ENCODE results near the gene MYO5A.
"Not testable (repeated sequence)": the region's sequence is repeated elsewhere in the genome, so short reads cannot be mapped to it uniquely, and the experiment has no call there.

Gene MYO5A

DNA sequence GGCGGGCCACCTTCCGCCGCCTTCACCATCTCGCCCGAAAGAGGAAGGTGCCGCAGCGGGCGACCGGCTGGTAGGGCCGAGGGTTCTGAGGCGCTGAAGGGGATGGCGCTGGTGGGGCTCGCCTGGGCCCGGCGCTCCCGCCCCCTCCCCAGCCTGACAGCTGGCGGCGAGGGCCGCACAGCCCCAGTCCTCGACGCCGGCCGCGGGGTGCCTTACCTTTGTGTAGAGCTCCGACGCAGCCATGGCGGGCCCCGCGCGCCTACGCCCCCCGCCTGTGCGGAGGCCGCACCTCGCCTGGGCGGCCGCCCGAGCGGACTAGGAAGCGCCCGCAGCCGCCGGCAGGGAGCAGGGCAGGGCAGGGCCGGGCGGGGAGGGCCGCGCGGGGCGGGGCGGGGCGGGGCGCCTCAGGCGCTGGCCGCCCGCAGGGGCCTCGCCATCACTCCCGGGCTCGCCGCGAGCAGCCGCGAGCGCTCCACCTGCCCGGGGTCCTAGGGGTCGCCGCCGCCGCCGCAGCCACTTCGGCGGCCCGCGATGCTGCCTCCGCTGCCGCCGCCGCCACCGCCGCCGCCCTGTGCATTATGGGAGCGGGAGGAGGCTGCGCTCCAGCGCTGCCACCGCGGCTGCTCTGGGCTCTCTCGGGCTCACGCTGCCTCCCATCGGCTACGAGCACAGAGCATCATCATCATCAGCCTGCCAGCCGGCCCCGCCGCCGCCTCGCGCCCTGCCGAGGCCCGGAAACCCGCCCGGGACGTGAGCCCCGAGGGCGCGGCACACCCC, at the start of gene MYO5A:
Gene MYO5A (minus strand): TSS at position 317 of the 777 bp plus-strand sequence. CDS start 74 bp downstream, at position 243.
- CTCF ChIA-PET: interaction anchor here (0.5 kb wide), 1 partner anchor 1324 kb away, joined by 6 read pairs; no protein-coding TSS in a partner anchor
- peak; percentile 62 for DNase-seq (ENCODE audit: extremely low spot score)
- POLR2A ChIA-PET: interaction anchor here (0.6 to 1.1 kb wide), 3 partner anchors 10 to 43 kb away, joined by 3 read pairs; no protein-coding TSS in a partner anchor
- TF ChIP-seq L3MBTL2 (conservative IDR thresholded peaks at IDR 0.05): peak; percentile 19; the same call in 1 of the 2 replicates
- no peak for TF ChIP-seq CTBP1 (IDR thresholded peaks at IDR 0.05; ENCODE audit: borderline replicate concordance)

DNA sequence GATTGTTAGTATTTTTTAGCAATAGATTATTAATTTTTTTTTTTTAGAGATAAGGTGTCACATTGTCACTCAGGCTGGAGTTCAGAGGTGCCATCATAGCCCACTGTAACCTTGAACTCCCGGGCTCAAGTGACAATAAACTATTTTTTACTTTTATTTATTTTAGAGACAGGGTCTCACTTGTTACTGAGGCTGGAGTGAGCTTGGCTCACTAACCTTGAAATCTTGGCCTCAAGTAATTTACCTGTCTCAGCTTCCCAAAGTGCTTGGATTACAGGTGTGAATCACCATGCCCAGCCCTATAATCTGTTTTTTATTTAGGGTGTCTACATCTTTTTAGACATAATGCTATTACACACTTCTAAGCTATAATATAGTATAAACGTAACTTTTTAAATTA, 48.0 kb upstream of the MYO5A start:
- no peak for DNase-seq (ENCODE audit: extremely low spot score)
- ChIA-PET CTCF (no interaction called here), POLR2A (no interaction called here)
- no peak for TF ChIP-seq ELF4 (IDR thresholded peaks at IDR 0.05)
- TF ChIP-seq FOXM1 (IDR thresholded peaks at IDR 0.05; ENCODE audit: borderline replicate concordance): no peak
- TF ChIP-seq TARDBP (IDR thresholded peaks at IDR 0.05): no peak
- TF ChIP-seq NFRKB (IDR thresholded peaks at IDR 0.05): no peak
- no peak for TF ChIP-seq FOXA1 (IDR thresholded peaks at IDR 0.05)

DNA sequence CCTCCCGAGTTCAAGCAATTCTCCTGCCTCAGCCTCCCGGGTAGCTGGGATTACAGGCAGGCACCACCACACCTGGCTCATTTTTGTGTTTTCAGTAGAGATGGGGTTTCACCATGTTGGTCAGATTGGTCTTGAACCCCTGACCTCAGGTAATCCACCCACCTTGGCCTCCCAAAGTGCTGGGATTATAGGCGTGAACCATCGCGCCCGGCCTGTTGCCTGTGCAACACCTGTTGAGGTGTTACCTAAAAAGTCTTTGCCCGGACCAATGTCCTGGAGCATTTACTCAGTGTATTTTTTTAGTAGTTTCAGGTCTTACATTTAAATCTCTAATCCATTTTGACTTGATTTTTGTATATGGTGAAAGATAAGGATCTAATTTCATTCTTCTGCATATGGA, 46.9 kb upstream of the MYO5A start:
- CTCF ChIA-PET; POLR2A ChIA-PET; DNase-seq (ENCODE audit: extremely low spot score): not testable (repeated sequence)

DNA sequence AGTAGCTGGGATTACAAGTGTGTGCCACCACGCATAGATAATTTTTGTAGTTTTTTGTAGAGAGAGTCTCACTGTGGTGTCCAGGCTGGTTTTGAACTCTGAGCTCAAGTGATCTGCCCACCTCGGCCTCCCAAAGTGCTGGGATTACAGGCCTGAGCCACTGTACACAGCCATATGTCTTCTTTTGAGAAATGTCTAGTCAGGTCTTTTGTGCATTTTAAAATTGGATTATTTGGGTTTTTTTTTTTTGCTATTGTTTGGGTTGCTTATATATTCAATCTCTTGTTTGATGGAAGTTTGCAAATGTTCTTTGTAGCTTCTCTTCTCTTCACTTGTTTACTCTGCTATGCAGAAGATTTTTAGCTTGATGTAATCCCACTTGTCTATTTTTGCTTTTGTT, 46.4 kb upstream of the MYO5A start:
- POLR2A ChIA-PET: no interaction called here
- no peak for DNase-seq (ENCODE audit: extremely low spot score)
- TF ChIP-seq LEF1 (IDR thresholded peaks at IDR 0.05; ENCODE audit: borderline replicate concordance) (no peak), FOXA1 (IDR thresholded peaks at IDR 0.05) (no peak), NFRKB (IDR thresholded peaks at IDR 0.05) (no peak), FOXK2 (IDR thresholded peaks at IDR 0.05) (no peak), L3MBTL2 (conservative IDR thresholded peaks at IDR 0.05) (no peak), HDGF (IDR thresholded peaks at IDR 0.05; ENCODE audit: borderline replicate concordance) (no peak), FOXM1 (IDR thresholded peaks at IDR 0.05; ENCODE audit: borderline replicate concordance) (no peak)
- CTCF ChIA-PET: no interaction called here

DNA sequence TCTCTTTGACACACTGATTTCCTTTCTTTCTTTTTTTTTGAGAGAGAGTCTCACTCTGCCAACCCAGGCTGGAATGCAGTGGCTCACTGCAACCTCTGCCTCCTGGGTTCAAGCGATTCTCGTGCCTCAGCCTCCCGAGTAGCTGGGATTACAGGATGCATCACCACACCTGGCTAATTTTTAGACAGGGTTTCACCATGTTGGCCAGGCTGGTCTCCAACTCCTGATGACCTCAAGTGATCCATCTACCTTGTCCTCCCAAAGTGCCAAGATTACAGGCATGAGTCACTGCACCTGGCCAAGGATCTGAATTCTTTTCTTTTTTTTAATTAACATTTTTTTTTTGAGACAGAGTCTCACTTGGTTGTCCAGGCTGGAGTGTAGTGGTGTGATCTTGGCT, 45.9 kb upstream of the MYO5A start:
- DNase-seq (ENCODE audit: extremely low spot score); POLR2A ChIA-PET; CTCF ChIA-PET: not testable (repeated sequence)

DNA sequence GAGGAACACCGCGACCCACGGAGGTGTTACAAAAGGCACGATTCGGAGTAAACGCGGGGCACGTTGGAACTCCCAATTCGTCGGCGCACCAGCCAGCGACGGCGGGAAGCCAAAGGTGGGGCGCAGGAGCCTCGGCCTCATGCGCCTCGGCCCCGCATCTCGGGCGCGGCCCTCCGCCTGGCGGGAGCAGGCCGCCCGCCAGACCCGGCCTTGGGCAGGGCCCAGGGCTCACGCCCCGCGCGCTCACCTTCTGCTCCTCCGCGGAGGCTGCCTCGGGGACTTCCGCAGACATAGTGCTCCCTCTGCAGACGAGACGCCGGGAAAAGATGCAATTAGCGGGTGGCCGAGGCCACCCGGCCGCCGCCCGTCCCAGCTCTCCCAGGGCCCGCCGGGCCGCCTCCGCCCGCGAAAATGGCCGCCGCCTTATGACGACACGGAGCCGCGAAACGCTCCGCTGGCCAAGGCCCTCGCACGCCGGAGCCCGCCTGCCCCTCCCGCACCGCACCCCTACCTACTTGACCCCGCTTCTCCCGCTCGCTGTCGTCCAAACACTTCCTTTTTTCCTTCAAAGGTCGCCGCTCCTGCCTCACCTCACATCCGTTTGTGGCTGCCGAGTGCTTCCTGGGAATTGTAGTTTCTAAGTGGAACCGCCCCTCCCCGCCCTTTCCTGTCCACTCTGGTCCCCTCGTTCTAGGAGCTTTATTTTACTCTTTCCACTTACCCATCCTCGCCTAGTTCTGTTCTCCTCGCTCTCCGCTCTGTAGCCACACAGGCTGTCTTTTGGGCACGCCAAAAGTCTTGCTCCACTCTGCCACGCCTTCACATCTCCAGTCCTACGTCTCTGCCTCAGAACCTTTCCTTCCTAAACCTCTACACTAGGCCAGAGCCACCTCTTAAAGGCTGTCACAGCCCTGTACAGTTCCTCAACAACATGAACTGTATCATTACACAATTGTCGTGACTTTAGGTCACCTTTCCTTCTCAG, 40.2 kb upstream of the MYO5A start, which contains the start of gene ARPP19:
Gene ARPP19 (minus strand): TSS at position 430 of the 985 bp plus-strand sequence. CDS start 138 bp downstream, at position 292.
- CTCF ChIA-PET: no interaction called here
- TF ChIP-seq LEF1 (IDR thresholded peaks at IDR 0.05; ENCODE audit: borderline replicate concordance) (no peak), L3MBTL2 (conservative IDR thresholded peaks at IDR 0.05) (peak; percentile 95)
- peak; percentile 81 for DNase-seq (ENCODE audit: extremely low spot score)
- POLR2A ChIA-PET: interaction anchor here (1.2 kb wide), 1 partner anchor 8 kb away, joined by 4 read pairs; no protein-coding TSS in a partner anchor

DNA sequence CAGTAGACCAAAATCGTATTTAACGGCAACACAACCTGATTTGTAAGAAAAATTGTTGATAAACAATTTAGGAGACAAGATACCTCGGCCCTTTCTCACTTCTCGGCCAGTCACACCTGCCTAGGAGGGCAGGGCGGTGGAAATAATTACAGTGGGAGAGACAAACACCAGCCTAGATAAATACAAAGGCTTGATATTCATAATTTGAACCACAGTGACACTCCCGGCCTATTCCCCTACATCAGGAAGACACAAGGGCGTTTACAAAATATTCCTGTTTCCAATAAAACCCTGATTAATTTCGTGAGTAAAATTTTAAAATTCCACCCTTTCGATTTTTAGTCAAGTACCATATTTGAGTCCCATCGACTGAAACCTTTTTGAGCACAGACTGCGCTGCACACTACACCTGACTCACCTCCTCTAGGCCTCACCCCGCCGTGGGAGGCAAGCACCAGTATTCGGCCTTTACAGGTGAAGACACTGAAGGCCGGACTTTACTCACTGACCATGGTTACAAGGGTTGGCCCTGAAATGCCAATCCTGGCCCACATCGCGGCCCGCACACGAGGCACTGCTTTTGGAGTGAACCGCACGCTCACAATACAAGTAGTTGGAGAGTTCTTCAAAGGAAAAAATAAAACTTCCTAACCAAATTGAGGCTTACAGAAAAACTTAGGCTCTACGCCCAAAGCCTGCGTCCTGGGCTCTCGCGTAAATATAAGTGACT, 39.4 kb upstream of the MYO5A start:
- DNase-seq (ENCODE audit: extremely low spot score): no peak
- TF ChIP-seq FOXM1 (IDR thresholded peaks at IDR 0.05; ENCODE audit: borderline replicate concordance): no peak
- TF ChIP-seq L3MBTL2 (conservative IDR thresholded peaks at IDR 0.05): no peak
- TF ChIP-seq ELF4 (IDR thresholded peaks at IDR 0.05): no peak
- TF ChIP-seq, protein P1, sequence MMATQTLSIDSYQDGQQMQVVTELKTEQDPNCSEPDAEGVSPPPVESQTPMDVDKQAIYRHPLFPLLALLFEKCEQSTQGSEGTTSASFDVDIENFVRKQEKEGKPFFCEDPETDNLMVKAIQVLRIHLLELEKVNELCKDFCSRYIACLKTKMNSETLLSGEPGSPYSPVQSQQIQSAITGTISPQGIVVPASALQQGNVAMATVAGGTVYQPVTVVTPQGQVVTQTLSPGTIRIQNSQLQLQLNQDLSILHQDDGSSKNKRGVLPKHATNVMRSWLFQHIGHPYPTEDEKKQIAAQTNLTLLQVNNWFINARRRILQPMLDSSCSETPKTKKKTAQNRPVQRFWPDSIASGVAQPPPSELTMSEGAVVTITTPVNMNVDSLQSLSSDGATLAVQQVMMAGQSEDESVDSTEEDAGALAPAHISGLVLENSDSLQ (IDR thresholded peaks at IDR 0.05): no peak
- no peak for TF ChIP-seq HDGF (IDR thresholded peaks at IDR 0.05; ENCODE audit: borderline replicate concordance)
- POLR2A ChIA-PET: interaction anchor here (1.2 kb wide), 1 partner anchor 7 kb away, joined by 4 read pairs; no protein-coding TSS in a partner anchor
- CTCF ChIA-PET: no interaction called here

DNA sequence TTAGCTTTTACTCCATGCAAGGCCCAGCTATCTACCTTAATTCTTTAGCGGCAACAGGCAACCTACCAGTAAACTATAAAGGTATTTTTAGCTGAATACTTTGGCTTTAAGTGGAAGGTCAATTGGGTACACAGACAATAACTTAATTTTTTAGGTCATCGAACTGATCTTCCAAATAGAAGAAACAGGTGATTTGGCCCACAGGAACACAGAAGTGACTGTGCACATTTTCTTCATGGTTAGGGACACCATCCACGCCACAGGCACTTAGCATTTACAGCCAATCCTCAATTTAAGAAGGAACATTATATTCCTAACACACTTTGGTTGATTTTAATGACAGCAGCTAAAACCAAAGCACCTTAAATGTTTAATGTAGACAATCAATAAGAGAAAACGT, 38.2 kb upstream of the MYO5A start:
- ChIA-PET POLR2A (no interaction called here), CTCF (no interaction called here)
- TF ChIP-seq ELF4 (IDR thresholded peaks at IDR 0.05) (no peak), FOXM1 (IDR thresholded peaks at IDR 0.05; ENCODE audit: borderline replicate concordance) (no peak), FOXK2 (IDR thresholded peaks at IDR 0.05) (no peak), HDGF (IDR thresholded peaks at IDR 0.05; ENCODE audit: borderline replicate concordance) (no peak), L3MBTL2 (conservative IDR thresholded peaks at IDR 0.05) (no peak), BHLHE40 (IDR thresholded peaks at IDR 0.05; ENCODE audit: borderline replicate concordance) (no peak), NFRKB (IDR thresholded peaks at IDR 0.05) (no peak), FOXA1 (IDR thresholded peaks at IDR 0.05) (no peak), TARDBP (IDR thresholded peaks at IDR 0.05) (no peak), CTBP1 (IDR thresholded peaks at IDR 0.05; ENCODE audit: borderline replicate concordance) (no peak), ZNF384 (IDR thresholded peaks at IDR 0.05) (no peak), SP1 (IDR thresholded peaks at IDR 0.05) (no peak), LEF1 (IDR thresholded peaks at IDR 0.05; ENCODE audit: borderline replicate concordance) (no peak), ARNT (IDR thresholded peaks at IDR 0.05) (no peak), SUZ12 (IDR thresholded peaks at IDR 0.05) (no peak)
- DNase-seq (ENCODE audit: extremely low spot score): no peak

DNA sequence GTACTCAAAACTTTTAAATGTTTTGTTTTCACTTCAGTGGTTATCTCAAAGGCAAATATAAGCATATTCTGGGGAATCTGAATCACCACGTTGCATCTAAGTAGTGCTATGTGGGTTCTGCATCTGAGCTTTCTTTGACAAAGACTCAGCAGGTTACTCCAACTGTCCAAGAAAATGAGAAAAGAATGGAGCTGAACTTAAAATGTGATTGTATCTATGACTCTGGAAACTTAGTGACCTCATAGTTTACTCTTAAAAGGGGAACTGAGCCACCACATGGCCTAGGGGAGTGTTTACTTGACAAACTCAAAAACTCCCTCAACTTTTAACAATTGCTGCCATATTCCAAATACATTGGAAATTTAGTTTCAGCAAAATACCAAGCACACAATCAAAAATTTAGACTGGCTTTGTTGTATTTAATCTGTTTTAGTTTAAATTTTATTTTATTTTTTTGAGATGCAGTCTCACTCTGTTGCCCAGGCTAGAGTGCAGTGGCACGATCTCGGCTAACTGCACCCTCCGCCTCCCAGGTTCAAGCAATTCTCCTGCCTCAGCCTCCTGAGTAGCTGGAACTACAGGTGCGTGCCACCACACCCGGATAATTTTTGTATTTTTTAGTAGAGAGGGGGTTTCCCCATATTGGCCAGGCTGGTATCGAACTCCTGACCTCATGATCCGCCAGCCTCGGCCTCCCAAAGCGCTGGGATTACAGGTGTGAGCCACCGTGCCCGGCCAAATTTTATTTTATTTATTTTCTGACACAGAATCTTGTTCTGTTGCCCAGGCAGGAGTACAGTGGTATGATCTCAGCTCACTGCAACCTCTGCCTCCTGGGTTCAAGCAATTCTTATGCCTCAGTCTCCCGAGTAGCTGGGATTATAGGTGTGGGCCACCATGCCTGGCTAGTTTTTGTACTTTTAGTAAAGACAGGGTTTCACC, 37.0 kb upstream of the MYO5A start:
- POLR2A ChIA-PET; DNase-seq (ENCODE audit: extremely low spot score): not testable (repeated sequence)
- CTCF ChIA-PET: interaction anchor here (0.6 kb wide), 1 partner anchor 375 kb away, joined by 4 read pairs; the partner anchor contains the start of gene GNB5
